NCI-H526 treated with DMSO at 0.1 percent for 48 hours (cell line): ENCODE data around the gene ALDH1L1.

Experiments
- DNase-seq: peaks from one replicate; lab custom pipeline; 2025; lab: John Stamatoyannopoulos, UW

Gene ALDH1L1

GRCh38 chr3:126119976-126120375 lies 60.4 kb downstream of the ALDH1L1 start:
- DNase-seq: no peak

DNA sequence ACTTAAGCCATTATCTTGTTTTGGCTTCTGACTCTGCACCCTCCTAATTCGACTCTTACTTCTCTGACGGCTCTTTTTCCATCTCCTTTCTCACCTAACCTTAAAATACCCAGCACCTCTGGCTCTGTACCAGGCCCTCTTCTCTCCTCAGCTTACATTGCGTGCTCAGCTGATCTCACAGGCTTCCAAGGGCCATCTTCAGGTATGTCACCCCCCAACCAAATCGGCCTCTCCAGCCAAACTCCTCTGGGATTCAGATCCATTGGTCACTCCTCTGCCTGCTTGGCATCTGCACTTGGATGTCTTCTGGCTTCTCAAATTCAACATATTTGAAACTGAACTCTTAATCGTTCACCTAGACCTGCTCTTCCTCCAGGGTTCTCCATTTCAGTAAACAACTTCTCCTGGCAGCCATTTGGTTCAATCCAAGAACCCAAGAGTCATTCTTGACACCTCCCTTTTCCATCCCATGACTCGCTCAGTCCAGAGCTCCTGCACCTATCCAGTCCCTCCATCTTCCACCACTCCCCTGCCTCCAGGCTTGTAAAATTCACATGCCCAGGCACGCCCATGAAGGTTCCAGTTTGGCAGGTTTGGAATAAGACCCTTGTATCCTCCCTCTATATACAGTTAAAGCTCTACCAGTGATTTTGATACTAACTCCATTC lies 61.2 kb downstream of the ALDH1L1 start:
- peak; percentile 47 for DNase-seq

- DNase-seq: no peak
Observed at GRCh38 chr3:126118591-126118990, 61.8 kb downstream of the ALDH1L1 start.

GRCh38 chr3:126117786-126118185 lies 62.6 kb downstream of the ALDH1L1 start:
- DNase-seq: no peak

DNA sequence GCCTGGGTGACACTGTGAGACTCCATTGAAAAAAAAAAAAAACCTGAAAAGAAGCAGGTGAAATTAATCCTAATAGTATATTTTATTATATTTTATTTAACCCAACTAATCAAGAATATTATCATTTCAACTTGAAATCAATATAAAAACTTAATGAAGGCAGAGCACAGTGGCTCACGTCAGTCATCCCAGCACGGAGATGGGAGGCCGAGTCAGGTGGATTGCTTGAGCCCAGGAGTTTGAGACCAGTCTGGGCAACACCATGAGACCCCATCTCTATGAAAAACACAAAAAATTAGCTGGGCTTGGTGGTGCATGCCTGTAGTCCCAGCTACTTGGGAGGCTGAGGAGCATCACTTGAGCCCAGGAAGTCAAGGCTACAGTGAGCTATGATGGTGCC lies 63.2 kb downstream of the ALDH1L1 start:
- DNase-seq: no peak

GRCh38 chr3:126116526-126116925 lies 63.9 kb downstream of the ALDH1L1 start:
- no peak for DNase-seq

DNA sequence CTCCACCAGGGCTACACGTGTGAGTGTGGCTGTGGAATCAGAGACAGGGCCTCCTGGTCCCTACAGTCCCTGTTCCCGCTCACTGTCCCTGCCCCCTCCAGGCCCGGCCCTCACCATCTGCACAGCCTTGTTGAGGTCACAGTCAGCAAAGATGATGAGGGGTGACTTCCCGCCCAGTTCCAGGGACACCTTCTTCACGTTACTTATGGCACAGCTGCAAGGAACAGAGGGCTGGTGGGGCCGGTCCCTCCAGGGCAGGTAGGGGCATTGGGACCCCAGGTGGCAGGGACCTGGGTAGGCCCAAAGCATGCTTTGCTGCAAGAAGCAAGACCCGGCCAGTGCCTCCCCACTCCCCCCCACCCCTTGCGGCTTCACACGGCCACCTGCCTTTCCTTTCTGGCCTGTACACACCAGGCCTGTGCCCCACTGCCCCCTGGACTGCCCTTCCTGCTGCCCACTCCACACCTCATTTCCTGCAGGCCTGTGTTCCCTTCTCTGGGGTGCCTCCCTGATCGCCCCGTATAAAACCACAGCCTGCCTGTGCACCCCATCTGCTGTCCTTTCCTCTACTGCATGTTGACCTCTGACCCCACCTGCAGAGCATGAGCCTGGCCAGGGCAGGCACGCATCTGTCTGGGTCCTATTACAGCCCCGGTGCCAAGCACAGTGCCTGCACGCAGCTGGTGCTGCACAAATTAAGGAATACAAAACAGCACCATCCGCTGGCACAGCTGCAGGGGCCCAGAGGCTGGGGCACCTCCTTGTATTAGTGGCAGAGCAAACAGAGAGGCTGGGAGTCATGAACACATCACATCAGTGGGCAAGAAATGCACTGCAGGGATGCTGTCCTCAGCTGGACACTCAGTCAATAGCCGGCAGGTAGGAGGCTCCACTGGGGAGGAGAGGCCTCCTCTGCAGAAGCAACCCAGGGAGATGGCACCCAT lies 65.7 kb downstream of the ALDH1L1 start:
- DNase-seq: no peak

DNA sequence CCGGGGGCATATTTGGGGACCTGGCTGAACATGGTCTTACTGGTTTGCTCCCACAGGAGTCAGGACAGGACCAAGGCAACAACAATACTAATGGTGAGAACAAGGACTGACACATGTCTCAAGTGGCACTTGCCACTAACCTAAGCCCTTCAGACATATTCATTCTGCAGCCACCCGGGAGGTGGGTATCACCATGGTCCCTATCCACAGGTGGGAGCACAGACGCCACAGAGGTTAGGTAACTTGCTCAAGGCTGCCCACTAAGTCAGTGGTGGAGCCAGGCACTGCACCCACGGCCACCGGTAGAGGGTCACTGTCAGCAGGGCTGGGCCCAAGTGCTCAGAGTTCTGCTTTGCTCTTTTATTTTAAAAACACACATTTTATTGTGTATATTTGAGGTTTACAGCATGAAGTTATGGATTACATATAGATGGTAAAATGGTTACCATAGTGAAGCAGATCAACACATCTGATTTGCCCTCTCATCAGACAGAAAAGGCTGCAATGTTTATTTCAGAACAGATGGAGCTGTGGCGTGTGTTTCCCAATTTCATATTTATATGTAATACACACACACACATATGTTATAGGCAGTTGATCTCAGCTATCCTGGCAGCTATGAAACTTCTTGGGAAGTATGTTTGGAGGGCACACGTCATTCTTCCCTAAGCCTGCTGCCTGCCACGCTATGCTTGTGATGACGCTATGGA lies 66.5 kb downstream of the ALDH1L1 start:
- DNase-seq: no peak

DNA sequence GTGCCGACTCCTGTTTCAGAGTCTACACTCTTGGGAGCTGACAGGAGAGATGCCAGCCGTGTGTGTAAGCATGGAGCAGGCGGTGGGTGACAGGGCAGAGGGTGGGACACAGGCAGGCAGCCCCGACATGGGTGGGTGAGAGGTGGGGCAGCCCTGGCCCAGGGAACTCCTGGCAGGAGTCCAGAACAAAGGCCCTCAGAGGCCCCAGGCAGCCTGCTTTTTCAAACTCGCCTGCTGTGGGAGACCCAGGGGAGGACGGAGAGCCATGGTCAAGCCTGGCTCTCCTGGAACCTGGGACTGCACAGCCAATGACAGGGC lies 67.2 kb downstream of the ALDH1L1 start:
- no peak for DNase-seq

DNA sequence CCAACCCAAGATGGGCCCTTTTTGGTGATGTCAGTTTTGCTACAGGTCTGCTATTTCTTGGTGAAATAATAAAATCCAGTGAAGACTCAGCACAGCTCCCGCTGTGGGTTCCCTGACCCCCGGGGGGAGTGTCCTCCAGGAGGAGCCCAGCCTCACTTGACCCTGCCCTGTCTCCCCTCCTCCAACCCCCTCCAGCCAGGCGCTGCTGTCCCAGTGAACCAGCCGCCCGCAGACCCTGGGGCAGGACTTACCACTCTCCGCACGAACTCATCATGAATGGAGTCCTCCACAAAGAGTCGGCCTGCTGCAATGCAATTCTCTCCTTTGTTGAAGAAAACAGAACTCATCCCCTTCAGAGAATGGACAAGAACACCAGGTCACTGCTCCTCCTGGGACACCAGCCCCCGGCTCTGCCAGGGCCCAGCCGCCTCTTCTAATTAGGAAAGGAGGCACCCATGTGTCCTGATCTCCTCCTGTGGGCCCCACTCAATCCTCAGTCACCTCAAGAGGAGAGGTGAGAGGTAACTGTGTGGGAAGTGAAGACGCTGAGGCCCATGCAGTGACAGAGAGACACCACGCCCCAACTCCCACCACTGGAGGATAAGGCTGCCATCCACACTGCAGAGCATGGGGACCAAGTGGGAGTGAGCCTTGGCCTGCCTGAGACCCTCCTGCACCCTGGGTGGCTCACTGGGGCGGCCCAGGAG lies 67.7 kb downstream of the ALDH1L1 start:
- no peak for DNase-seq

GRCh38 chr3:126111566-126112475 lies 68.6 kb downstream of the ALDH1L1 start:
- no peak for DNase-seq

- no peak for DNase-seq
Observed at GRCh38 chr3:126111126-126111551, 69.2 kb downstream of the ALDH1L1 start.

DNA sequence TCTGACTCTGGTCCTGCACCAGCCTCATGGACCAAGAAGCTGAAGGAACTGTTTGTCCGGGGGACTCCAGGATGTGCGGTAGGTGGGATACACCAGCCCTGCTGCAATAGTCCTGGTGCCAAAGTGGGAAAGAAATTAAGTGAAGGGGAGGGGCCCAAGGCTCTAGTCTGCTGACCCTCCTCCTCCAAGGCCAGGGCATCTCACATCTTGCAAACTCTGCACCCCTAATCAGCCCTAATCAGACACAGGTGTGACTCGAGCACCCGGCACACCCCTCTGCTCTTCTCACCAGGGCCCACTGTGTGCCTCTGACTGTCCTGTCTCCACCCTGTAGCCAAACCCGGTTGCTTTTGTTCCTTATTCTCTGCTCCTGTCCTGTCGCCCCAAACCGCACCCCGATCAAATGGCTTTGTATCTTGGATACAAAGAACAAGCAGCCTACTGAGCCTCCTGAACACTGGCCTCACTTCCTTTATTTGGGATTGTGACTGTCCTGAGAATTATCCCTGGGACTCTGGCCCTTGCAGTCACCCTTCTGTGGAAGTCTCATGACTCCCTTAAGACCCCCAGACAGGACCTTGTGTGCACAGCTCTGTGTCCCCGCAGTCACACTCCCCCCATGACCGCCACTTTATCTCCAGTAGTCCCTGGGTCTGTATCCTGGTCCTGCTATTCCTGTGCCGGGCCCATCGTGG lies 69.8 kb downstream of the ALDH1L1 start:
- no peak for DNase-seq

DNA sequence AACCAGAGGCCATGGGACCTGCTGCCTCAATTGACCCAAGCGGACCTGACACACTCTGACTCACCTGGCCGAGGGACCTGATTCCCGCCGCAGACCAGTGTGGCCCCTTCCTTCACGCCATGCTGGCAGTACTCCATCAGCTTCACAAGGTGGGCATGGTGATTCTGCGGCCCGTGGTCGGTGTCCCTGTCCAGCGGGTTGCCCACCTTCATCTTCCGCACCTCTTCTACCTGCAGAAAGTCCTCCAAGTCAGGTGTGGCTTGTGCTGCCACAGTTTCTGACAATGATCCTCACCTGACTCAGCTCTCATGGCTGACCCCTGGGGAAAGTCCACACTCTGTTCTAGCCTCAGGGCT lies 70.5 kb downstream of the ALDH1L1 start:
- DNase-seq: no peak

GRCh38 chr3:126109146-126109879 lies 71.1 kb downstream of the ALDH1L1 start:
- DNase-seq: no peak

- DNase-seq: no peak
Observed at GRCh38 chr3:126108676-126109050, 71.7 kb downstream of the ALDH1L1 start.

DNA sequence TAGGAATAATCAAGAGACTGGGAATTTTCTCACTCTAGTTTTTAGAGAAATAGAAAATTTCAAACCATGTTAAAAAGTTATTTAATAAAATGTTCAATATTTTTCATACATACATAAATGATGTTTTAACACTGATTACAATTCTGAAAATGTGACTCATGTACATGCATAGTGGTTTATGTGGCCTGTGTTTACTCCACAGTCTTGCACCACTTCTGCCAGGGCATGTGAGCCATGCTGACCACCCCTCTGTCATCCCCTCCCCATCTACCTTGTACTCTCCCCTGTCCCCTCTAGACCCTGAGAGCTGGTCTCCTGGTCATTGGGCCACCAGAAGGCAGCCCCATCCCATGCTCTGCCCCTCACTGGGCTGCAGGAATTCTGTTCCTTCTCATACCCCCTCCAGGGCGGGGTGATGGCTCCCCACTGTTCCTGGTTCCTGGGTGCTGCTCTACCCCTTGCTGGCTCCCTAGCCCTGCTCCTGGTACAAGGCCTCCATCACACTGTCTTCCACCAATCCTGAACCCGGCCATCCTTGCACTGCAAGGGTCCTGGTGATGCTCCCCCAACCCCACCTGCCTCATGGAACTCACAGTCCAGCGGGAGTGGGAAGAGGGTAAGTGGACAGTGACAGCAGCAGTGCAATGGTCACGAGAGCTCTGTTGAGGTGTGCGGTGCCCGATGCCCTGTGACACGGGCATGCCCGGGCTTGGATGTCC lies 72.3 kb downstream of the ALDH1L1 start:
- no peak for DNase-seq

DNA sequence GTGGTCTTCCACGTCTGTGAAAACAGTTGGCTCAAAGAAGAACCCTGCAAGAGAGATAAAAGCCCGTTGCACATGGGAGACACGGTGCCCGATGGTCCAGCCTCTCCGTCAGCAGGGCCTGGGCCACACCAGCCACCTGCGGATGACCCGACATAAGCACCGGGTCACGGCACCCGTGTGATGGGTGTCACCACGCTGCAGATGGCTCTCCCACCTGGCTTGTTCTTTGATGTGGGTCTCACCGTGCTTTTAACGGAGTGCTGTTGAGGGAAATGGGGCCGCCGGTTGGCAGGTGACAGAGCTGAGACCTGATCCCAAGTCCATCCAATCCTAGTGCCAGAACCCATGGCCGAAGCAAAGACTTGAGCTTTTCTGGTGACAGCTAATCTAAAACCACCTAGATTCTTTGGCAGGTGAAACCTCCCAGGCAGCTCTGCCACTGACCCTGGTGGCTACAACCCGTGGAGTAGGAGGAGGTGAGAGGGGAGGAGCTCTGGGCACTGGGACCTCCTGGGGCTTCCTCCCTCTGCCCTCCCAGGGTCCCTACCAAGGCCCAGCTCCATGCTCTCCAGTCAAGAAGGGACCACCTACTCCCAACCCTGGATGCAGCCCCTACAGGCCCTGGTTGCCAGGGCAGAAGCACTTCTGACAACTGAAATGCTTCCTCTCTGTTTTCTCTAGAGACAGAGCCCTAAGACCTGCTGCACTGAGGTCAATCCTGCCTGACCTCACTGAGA lies 73.0 kb downstream of the ALDH1L1 start:
- DNase-seq: no peak
